Neural crest cell (in vitro differentiated cells): ENCODE measurements around the gene TRPM4. TPM values are rescaled to one million over a fixed set of nuclear protein-coding genes. Genes with fewer than 3 reads are reported as not detected.
"Not testable (repeated sequence)": the region's sequence is repeated elsewhere in the genome, so short reads cannot be mapped to it uniquely, and the experiment has no call there.

ENCODE experiments used
- DNase-seq: peaks from one replicate; pipeline ENCODE4 v3.0.0; 2021; ENCODE audit warnings: low read depth, mixed read lengths, low spot score
- H3K27ac Mint-ChIP-seq: one replicate; pipeline ENCODE4 v1.8.0; 2021; ENCODE audit warnings: mild to moderate bottlenecking, mixed read lengths; ENCODE audit not compliant: unreplicated experiment
- H3K27me3 Mint-ChIP-seq: 2 replicates; pipeline ENCODE4 v1.8.0; 2021; ENCODE audit warnings: low read depth, mild to moderate bottlenecking, mixed read lengths
- H3K36me3 Mint-ChIP-seq: 2 replicates; pipeline ENCODE4 v1.8.0; 2021; ENCODE audit warnings: low read depth, mild to moderate bottlenecking, mixed read lengths
- H3K4me1 Mint-ChIP-seq: 2 replicates; pipeline ENCODE4 v1.8.0; 2021; ENCODE audit warnings: mixed read lengths
- H3K4me3 Mint-ChIP-seq: one replicate; pipeline ENCODE4 v1.8.0; 2021; ENCODE audit warnings: mild to moderate bottlenecking, mixed read lengths
- H3K9me3 Mint-ChIP-seq: 2 replicates; pipeline ENCODE4 v1.8.0; 2021; ENCODE audit warnings: mixed read lengths
- total RNA-seq: library from RNA; stranded (reverse); gene quantifications from 2 replicates; pipeline ENCODE4 v1.2.1, GENCODE V29; 2021
- TF ChIP-seq, protein P1 (sequence below): fragments of 200-600 bp; sonication (generic); conservative IDR thresholded peaks from 2 replicates; pipeline ENCODE4 v1.5.0; 2021; ENCODE audit warnings: antibody characterized with exemption, mild to moderate bottlenecking

The TRPM4 gene
- total RNA-seq, 1 donor from 2014 or later, result 8.1 TPM

DNA sequence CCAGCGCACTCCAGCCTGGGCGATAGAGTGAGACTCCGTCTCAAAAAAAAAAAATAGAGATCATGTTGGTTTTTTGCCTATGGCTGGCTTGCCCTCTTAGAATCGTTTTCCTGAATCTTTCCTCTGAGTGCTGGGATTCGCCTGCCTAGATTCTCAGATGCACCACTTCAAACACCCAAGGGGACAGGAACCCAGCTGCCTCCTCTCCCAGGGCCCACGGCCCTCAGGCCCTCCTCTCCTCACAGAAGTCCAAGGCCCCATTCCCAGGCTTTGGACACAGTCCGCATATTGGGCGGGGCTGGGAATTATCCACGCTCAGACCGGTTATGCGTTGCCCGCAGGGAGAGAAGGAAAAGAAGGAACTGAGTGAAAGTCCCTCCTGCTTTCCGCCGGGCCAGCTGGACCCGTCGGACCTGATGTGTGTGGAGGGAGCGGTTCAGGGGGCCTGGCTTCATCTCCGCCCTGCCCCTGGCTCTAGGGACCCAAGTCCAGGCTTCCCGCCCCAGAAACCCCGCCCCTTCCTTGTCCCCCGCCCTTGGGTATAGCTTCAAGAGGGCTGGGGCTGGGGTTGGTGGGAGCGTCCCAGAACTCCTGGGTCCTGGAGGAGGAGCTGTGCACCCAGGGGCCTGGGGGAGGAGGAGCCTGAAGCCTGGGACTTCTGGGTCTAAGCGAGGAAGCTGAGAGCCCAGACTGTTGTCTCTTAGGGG is 32.4 kb upstream of the TRPM4 start:
- TF ChIP-seq, protein P1, sequence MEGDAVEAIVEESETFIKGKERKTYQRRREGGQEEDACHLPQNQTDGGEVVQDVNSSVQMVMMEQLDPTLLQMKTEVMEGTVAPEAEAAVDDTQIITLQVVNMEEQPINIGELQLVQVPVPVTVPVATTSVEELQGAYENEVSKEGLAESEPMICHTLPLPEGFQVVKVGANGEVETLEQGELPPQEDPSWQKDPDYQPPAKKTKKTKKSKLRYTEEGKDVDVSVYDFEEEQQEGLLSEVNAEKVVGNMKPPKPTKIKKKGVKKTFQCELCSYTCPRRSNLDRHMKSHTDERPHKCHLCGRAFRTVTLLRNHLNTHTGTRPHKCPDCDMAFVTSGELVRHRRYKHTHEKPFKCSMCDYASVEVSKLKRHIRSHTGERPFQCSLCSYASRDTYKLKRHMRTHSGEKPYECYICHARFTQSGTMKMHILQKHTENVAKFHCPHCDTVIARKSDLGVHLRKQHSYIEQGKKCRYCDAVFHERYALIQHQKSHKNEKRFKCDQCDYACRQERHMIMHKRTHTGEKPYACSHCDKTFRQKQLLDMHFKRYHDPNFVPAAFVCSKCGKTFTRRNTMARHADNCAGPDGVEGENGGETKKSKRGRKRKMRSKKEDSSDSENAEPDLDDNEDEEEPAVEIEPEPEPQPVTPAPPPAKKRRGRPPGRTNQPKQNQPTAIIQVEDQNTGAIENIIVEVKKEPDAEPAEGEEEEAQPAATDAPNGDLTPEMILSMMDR, result no peak
- Mint-ChIP-seq H3K27me3 (peaks cover 27% of the 10 kb centered on the region), H3K9me3 (no peaks in the 10 kb centered on the region), H3K27ac (no peak overlapping the region), H3K4me1 (peaks cover 18% of the 10 kb centered on the region), H3K36me3 (peaks cover 4% of the 10 kb centered on the region), H3K4me3 (peak overlapping the region; percentile 45)
- no peak for DNase-seq

DNA sequence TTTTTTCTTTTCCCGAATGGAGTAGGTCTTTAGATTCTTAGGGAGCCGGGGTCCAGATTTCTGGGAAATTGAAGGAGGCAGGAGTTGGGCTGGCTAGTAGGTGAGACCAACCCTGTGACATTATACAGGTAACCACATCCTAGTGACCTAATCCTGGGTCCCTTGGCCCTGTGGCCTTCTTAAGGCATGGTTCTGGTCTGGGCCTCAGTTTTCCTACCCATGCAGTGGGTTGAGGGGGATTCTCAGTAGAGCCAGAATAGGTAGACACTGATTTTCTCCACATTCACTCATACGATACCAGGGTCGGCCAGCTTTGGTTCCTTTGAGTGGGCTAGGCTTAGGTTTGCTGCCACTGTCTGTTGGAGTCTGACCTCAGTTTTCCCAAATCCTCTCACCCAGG is 31.0 kb upstream of the TRPM4 start:
- Mint-ChIP-seq H3K9me3 (no peaks in the 10 kb centered on the region), H3K27ac (no peak overlapping the region), H3K36me3 (peaks cover 4% of the 10 kb centered on the region), H3K4me1 (peaks cover 12% of the 10 kb centered on the region), H3K27me3 (peaks cover 18% of the 10 kb centered on the region), H3K4me3 (peak overlapping the region; percentile 27)
- DNase-seq, result no peak
- TF ChIP-seq, protein P1, result no peak

DNA sequence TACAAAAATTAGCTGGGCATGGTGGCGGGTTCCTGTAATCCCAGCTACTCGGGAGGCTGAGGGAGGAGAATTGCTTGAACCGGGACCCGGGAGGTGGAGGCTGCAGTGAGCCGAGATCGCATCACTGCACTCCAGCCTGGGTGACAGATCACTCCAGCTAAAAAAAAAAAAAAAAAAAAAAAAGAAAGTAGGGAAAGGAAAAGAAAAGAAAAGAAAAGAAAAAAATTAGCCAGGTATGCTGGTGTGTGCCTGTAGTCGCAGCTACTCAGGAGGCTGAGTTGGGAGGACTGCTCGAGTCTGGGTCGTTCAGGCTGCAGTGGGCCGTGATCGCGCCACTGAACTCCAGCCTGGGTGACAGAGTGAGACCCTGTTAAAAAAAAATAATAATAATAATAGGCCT is 30.4 kb upstream of the TRPM4 start:
- not testable (repeated sequence) for H3K27ac Mint-ChIP-seq, H3K36me3 Mint-ChIP-seq, H3K9me3 Mint-ChIP-seq, H3K4me3 Mint-ChIP-seq, DNase-seq
- Mint-ChIP-seq H3K4me1 (peaks cover 12% of the 10 kb centered on the region), H3K27me3 (peaks cover 14% of the 10 kb centered on the region)

DNA sequence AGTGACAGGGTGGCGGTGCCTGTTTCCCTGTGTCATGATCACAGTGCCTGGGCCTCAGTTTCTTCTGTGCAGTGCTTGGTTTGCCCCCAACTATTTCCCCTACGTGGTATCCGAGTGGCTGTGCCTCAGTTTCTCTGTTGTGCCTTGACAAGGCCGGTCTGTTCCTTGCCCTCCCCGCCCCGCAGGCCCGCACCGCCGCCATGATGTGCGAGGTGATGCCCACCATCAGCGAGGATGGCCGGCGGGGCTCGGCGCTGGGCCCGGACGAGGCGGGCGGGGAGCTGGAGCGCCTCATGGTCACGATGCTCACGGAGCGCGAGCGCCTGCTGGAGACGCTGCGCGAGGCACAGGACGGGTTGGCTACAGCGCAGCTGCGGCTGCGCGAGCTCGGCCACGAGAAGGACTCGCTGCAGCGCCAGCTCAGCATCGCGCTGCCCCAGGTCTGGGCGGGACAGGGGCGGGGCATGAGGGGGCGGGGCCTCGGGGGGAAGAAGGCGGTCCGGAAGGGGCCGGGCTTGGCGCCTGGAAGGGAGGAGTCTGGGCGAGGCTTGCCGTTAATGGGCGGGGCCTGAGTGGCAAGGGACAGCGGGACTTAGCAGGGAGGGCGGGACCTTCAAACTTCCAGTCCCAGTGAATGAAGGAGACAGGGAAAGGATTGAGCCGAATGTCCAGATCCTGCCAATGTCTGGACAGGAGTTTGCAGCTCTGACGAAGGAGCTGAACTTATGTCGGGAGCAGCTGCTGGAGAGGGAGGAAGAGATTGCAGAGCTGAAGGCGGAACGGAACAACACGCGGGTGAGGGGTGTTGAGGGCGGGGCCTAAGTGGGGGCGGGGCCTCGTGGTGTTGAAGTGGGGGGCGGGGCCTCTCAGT is 29.7 kb upstream of the TRPM4 start:
- Mint-ChIP-seq H3K36me3 (peaks cover 4% of the 10 kb centered on the region), H3K4me3 (peak overlapping the region; percentile 84), H3K27ac (peak overlapping the region; percentile 90), H3K9me3 (no peaks in the 10 kb centered on the region), H3K27me3 (peaks cover 10% of the 10 kb centered on the region), H3K4me1 (peaks cover 12% of the 10 kb centered on the region)
- TF ChIP-seq, protein P1, result peak; percentile 29
- DNase-seq, result peak; percentile 94

DNA sequence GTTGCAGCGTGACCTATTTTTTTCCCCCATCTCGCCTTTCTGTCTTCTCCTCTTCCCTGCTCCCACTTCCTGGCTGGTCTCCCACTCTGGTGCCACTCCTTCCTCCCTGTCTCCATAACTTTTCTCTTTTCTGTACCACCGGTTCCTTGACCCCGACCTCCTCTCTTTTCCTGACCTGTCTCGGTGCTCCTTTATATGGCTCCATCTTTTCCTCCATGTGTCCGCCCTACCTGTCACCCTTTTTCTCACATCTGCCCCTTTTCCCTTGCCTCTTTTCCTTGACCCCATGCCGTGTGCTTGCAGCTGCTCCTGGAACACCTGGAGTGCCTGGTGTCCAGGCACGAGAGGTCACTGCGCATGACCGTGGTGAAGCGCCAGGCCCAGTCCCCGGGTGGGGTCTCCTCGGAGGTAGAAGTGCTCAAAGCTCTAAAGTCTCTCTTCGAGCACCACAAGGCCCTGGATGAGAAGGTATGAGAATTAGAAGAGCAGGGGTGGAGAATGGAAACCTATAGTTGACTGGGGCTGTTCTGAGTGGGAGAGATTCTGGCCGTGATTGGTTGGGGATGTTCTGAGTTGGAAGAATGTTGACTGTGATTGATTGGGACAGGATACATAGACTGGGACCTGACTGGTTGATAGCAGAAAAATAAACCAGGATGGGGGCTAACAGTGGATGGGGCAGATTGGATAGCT is 28.9 kb upstream of the TRPM4 start:
- Mint-ChIP-seq H3K27ac (peak overlapping the region; percentile 64), H3K36me3 (peaks cover 4% of the 10 kb centered on the region)
- TF ChIP-seq, protein P1, result no peak

More for the DNA sequence above, 28.9 kb upstream of the TRPM4 start:
- peaks cover 5% of the 10 kb centered on the region for H3K27me3 Mint-ChIP-seq
- no peak for DNase-seq
- H3K4me1 Mint-ChIP-seq, result peaks cover 12% of the 10 kb centered on the region
- H3K9me3 Mint-ChIP-seq, result no peaks in the 10 kb centered on the region
- peak overlapping the region; percentile 84 for H3K4me3 Mint-ChIP-seq
